Esophagus muscularis mucosa (tissue), 4 donors: Measurements from ENCODE around the gene WNT8B.

Experiments
- CTCF ChIP-seq, 3 experiments: fragments of 200-600 bp in 2 of 3; fragments of 450-650 bp in 1 of 3; sonication (generic) in 2 of 3; IDR thresholded peaks; one replicate each; pipeline ENCODE4 v1.5.1; 2017 to 2019; ENCODE audit warnings: antibody characterized with exemption in 3 of 3, mild to moderate bottlenecking in 2 of 3, moderate library complexity in 1 of 3
- EP300 ChIP-seq: sonication (generic); formaldehyde crosslinking; IDR thresholded peaks from one replicate; pipeline ENCODE4 v1.6.1; 2017; ENCODE audit warnings: antibody characterized with exemption
- POLR2AphosphoS5 ChIP-seq, 2 donors: sonication (generic); formaldehyde crosslinking; IDR thresholded peaks; one replicate each; pipeline ENCODE4 v1.6.1; 2017; ENCODE audit warnings: antibody characterized with exemption in 2 of 2

- TF ChIP-seq POLR2AphosphoS5 (IDR thresholded peaks at IDR 0.05) = no peak
- no peak for TF ChIP-seq EP300
- no peak for TF ChIP-seq CTCF (IDR thresholded peaks at IDR 0.05)
Observed at GRCh38 chr10:100501423-100501822, 38.6 kb downstream of the WNT8B start.
